C4-2B (cell line): ENCODE measurements around the gene SDK2.

Source experiments
- CTCF ChIP-seq: fragments of 450-650 bp; conservative IDR thresholded peaks from 2 replicates; pipeline ENCODE4 v1.5.1; 2017; ENCODE audit warnings: mild to moderate bottlenecking
- ZFX ChIP-seq: fragments of 450-650 bp; IDR thresholded peaks from 2 replicates; pipeline ENCODE4 v1.6.1; 2017

- TF ChIP-seq CTCF: no peak
- TF ChIP-seq ZFX: no peak
Measured at GRCh38 chr17:73286863-73287296, 357.4 kb downstream of the SDK2 start.
